ENCODE measurements around the gene UNC13B. TPM values are rescaled to one million over a fixed set of nuclear protein-coding genes. Genes with fewer than 3 reads are reported as not detected.

Gene UNC13B
- total RNA-seq, 1 experiment from 2014 or later, result 17.6 TPM

Other genes with a start within 250 kb of the UNC13B start
- 0.47 TPM for gene PHF24, start 203.7 kb upstream of the UNC13B start, total RNA-seq (2021; ENCODE audit: unreplicated experiment)
- 3.6 TPM for gene DNAJB5, start 172.3 kb upstream of the UNC13B start, total RNA-seq (2021; ENCODE audit: unreplicated experiment)
- gene VCP, start 89.4 kb upstream of the UNC13B start, total RNA-seq (2021; ENCODE audit: unreplicated experiment), result 170 TPM
- gene FANCG, start 82.1 kb upstream of the UNC13B start, total RNA-seq (2021; ENCODE audit: unreplicated experiment), result 82.3 TPM
- 24.0 TPM for gene PIGO, start 65.4 kb upstream of the UNC13B start, total RNA-seq (2021; ENCODE audit: unreplicated experiment)
- 245 TPM for gene STOML2, start 58.9 kb upstream of the UNC13B start, total RNA-seq (2021; ENCODE audit: unreplicated experiment)
- 10.2 TPM for gene ATOSB, start 46.1 kb upstream of the UNC13B start, total RNA-seq (2021; ENCODE audit: unreplicated experiment)